IMR-90 (cell line): ENCODE results near the gene S100A13. TPM values are rescaled to one million over a fixed set of nuclear protein-coding genes. Genes with fewer than 3 reads are reported as not detected.

Source experiments
- ATAC-seq: fragments of 200-7000 bp; cut with Tn5 transposase; 2 replicates; pipeline ENCODE4 v1.9.1; 2020; ENCODE audit warnings: low read depth, mild to moderate bottlenecking, moderate library complexity
- BruUV-seq: library from RNA; stranded (reverse); fragments of 400-500 nt; replicated peaks from 2 replicates; lab custom pipeline; 2021; lab: Mats Ljungman, UMichigan
- CTCF ChIA-PET: fragments of 300-600 bp; formaldehyde crosslinking; extraction: SDS; loops from one replicate; lab custom pipeline; 2021; ENCODE audit warnings: antibody characterized with exemption; lab: Yijun Ruan, JAX
- POLR2A ChIA-PET: fragments of 300-600 bp; sonication (Branson Sonifier 250); formaldehyde crosslinking; loops from one replicate; lab custom pipeline; 2022; ENCODE audit warnings: antibody characterized with exemption; ENCODE audit not compliant: unreplicated experiment; lab: Charles Lee
- DNase-seq: peaks from one replicate; pipeline ENCODE4 v3.0.0; 2013
- H2AFZ ChIP-seq: replicated peaks from 2 replicates; pipeline ENCODE3; 2013; ENCODE audit warnings: low read length, mild to moderate bottlenecking; ENCODE audit not compliant: poor library complexity
- H2AK5ac ChIP-seq: 2 replicates; pipeline ENCODE4 v1.6.1; 2013; ENCODE audit warnings: low read depth, low read length, inconsistent platforms
- H2AK9ac ChIP-seq: replicated peaks from 2 replicates; pipeline ENCODE3; 2013; ENCODE audit warnings: mild to moderate bottlenecking, low read depth, low read length, moderate library complexity; ENCODE audit not compliant: poor library complexity
- H2BK120ac ChIP-seq: 2 replicates; pipeline ENCODE4 v1.6.1; 2013; ENCODE audit warnings: low read depth, low read length, inconsistent platforms
- H2BK15ac ChIP-seq: 3 replicates; pipeline ENCODE4 v1.6.1; 2013; ENCODE audit warnings: low read depth, low read length, inconsistent platforms
- H2BK20ac ChIP-seq: 2 replicates; pipeline ENCODE4 v1.6.1; 2013; ENCODE audit warnings: low read depth, mild to moderate bottlenecking, inconsistent platforms, low read length, moderate library complexity
- H2BK5ac ChIP-seq: 2 replicates; pipeline ENCODE4 v1.6.1; 2013; ENCODE audit warnings: mild to moderate bottlenecking, low read depth, low read length, inconsistent platforms; ENCODE audit not compliant: poor library complexity, severe bottlenecking
- H3K14ac ChIP-seq: replicated peaks from 2 replicates; pipeline ENCODE4 v1.6.1; 2013; ENCODE audit warnings: low read depth, low read length, inconsistent platforms
- H3K18ac ChIP-seq: 2 replicates; pipeline ENCODE4 v1.6.1; 2013; ENCODE audit warnings: low read depth, low read length, control low read depth
- H3K23ac ChIP-seq: 2 replicates; pipeline ENCODE4 v1.6.1; 2013; ENCODE audit warnings: low read depth, low read length, inconsistent platforms
- H3K27ac ChIP-seq: 2 replicates; pipeline ENCODE4 v1.5.1; 2013; ENCODE audit warnings: mild to moderate bottlenecking, control low read depth, low read length; ENCODE audit not compliant: insufficient read depth
- H3K27me3 ChIP-seq: 2 replicates; pipeline ENCODE4 v1.6.1; 2013; ENCODE audit warnings: low read length; ENCODE audit not compliant: control insufficient read depth, insufficient read depth
- H3K36me3 ChIP-seq: 2 replicates; pipeline ENCODE4 v1.6.1; 2013; ENCODE audit warnings: low read length, mixed read lengths; ENCODE audit not compliant: control insufficient read depth, insufficient read depth
- H3K4ac ChIP-seq: 2 replicates; pipeline ENCODE4 v1.6.1; 2013; ENCODE audit warnings: low read depth, low read length, inconsistent platforms
- H3K4me1 ChIP-seq: 2 replicates; pipeline ENCODE4 v1.6.1; 2013; ENCODE audit warnings: low read length, mixed read lengths; ENCODE audit not compliant: control insufficient read depth, insufficient read depth
- H3K4me2 ChIP-seq: 2 replicates; pipeline ENCODE4 v1.6.1; 2013; ENCODE audit warnings: low read depth, mild to moderate bottlenecking, control low read depth, low read length, moderate library complexity
- H3K4me3 ChIP-seq: 2 replicates; pipeline ENCODE4 v1.5.1; 2013; ENCODE audit warnings: low read depth, mild to moderate bottlenecking, control low read depth, low read length, moderate library complexity; ENCODE audit not compliant: insufficient read depth
- H3K56ac ChIP-seq: 2 replicates; pipeline ENCODE4 v1.6.1; 2013; ENCODE audit warnings: low read length, inconsistent platforms; ENCODE audit not compliant: insufficient read depth; ENCODE audit errors: extremely low read depth
- H3K79me1 ChIP-seq, 2 experiments: 2 replicates each; pipeline ENCODE4 v1.6.1; 2013; ENCODE audit warnings: low read length in 2 of 2, inconsistent platforms in 1 of 2, low read depth in 1 of 2
- H3K9ac ChIP-seq: 2 replicates; pipeline ENCODE4 v1.6.1; 2013; ENCODE audit warnings: low read depth, low read length, control low read depth
- H3K9me1 ChIP-seq: 2 replicates; pipeline ENCODE4 v1.6.1; 2013; ENCODE audit warnings: low read length, inconsistent platforms; ENCODE audit not compliant: insufficient read depth
- H3K9me3 ChIP-seq: 2 replicates; pipeline ENCODE4 v1.6.1; 2013; ENCODE audit warnings: low read length; ENCODE audit not compliant: control insufficient read depth, insufficient read depth
- H4K20me1 ChIP-seq: 2 replicates; pipeline ENCODE4 v1.6.1; 2013; ENCODE audit warnings: low read length, inconsistent platforms; ENCODE audit not compliant: insufficient read depth
- H4K5ac ChIP-seq: 2 replicates; pipeline ENCODE4 v1.6.1; 2013; ENCODE audit warnings: mild to moderate bottlenecking, low read depth, low read length, control low read depth
- H4K8ac ChIP-seq, 2 experiments: 2 replicates each; pipeline ENCODE4 v1.6.1; 2013; ENCODE audit warnings: low read depth in 2 of 2, low read length in 2 of 2, control low read depth in 1 of 2, inconsistent platforms in 1 of 2
- H4K91ac ChIP-seq: 2 replicates; pipeline ENCODE4 v1.6.1; 2013; ENCODE audit warnings: low read depth, low read length, inconsistent platforms; ENCODE audit not compliant: insufficient read depth
- BHLHE40 ChIP-seq: fragments of 150-350 bp; IDR thresholded peaks from 2 replicates; pipeline ENCODE4 v1.6.1; 2016; ENCODE audit warnings: mild to moderate bottlenecking, low read depth, low read length
- CHD1 ChIP-seq: IDR thresholded peaks from 2 replicates; pipeline ENCODE4 v1.6.1; 2012; ENCODE audit warnings: low read depth, low read length, improper control_type of control experiment
- CTCF ChIP-seq: conservative IDR thresholded peaks from 2 replicates; pipeline ENCODE4 v1.5.1; 2012; ENCODE audit warnings: mild to moderate bottlenecking, low read depth, low read length, improper control_type of control experiment
- MAFK ChIP-seq: IDR thresholded peaks from 2 replicates; pipeline ENCODE4 v1.6.1; 2012; ENCODE audit warnings: low read depth, low read length, improper control_type of control experiment
- MAZ ChIP-seq: IDR thresholded peaks from 2 replicates; pipeline ENCODE4 v1.6.1; 2012; ENCODE audit warnings: low read depth, mild to moderate bottlenecking, low read length, improper control_type of control experiment, moderate library complexity, borderline replicate concordance
- MXI1 ChIP-seq: IDR thresholded peaks from 2 replicates; pipeline ENCODE4 v1.6.1; 2012; ENCODE audit warnings: low read depth, mild to moderate bottlenecking, low read length, moderate library complexity, borderline replicate concordance
- RAD21 ChIP-seq: IDR thresholded peaks from 2 replicates; pipeline ENCODE4 v1.6.1; 2012; ENCODE audit warnings: low read length, improper control_type of control experiment
- RFX5 ChIP-seq: IDR thresholded peaks from 2 replicates; pipeline ENCODE4 v1.8.0; 2012; ENCODE audit warnings: low read depth, mild to moderate bottlenecking, low read length, moderate library complexity
- USF2 ChIP-seq: fragments of 150-350 bp; IDR thresholded peaks from 2 replicates; pipeline ENCODE4 v1.6.1; 2017; ENCODE audit warnings: mild to moderate bottlenecking, antibody characterized with exemption, low read length, low read depth
- WGBS, 2 experiments: methylation state at CpG; one replicate each; pipeline versions ENCODE4 v1.1.5 to v1.1.7; 2013; ENCODE audit warnings: missing lambda C conversion rate in 2 of 2; ENCODE audit not compliant: insufficient read length in 1 of 2; ENCODE audit errors: extremely low coverage in 2 of 2; 5-methylcytosine and 5-hydroxymethylcytosine counted together
- dilution Hi-C: fragments of 300-500 bp; cut with HindIII; formaldehyde crosslinking; loops from one replicate; pipeline ENCODE4 v1.14.3; 2018; ENCODE audit warnings: low sequenced_read_pairs; ENCODE audit not compliant: unreplicated experiment
- in situ Hi-C: fragments of 300-500 bp; cut with MboI; formaldehyde crosslinking; loops from 3 replicates; pipeline ENCODE4 v1.14.3; 2019; ENCODE audit warnings: low sequenced_read_pairs, inconsistent platforms, mixed read lengths
- intact Hi-C: fragments of 100-400 bp; cut with micrococcal nuclease; formaldehyde crosslinking; loops from 2 replicates; pipeline ENCODE4 v1.10.0; 2022
- polyA plus RNA-seq, 3 experiments: library from polyadenylated mRNA; depleted of rRNA; stranded (reverse); fragments of >200 nt; gene quantifications; 2 replicates each; pipeline ENCODE4 v1.2.3, GENCODE V29; 2012; ENCODE audit warnings: low replicate concordance in 1 of 3
- total RNA-seq: library from RNA; depleted of rRNA; stranded (reverse); fragments of >200 nt; gene quantifications from 2 replicates; pipeline ENCODE4 v1.2.3, GENCODE V29; 2012

S100A13 gene
- total and polyA plus RNA-seq, 2 of the 4 experiments (the other 2 are of a cell fraction): 122 to 468 TPM

- Histone ChIP-seq H2AK5ac (peak overlapping the region; percentile 58; the same call in 1 of the 2 replicates), H3K27ac (no peak overlapping the region), H4K8ac (peak overlapping the region in 1 of 2 experiments; percentile 50; a peak in 1 of 4 replicates), H3K36me3 (no peaks in the 10 kb centered on the region), H4K5ac (no peak overlapping the region), H3K18ac (no peak overlapping the region; the same call in 1 of the 2 replicates), H4K91ac (peak overlapping the region; percentile 73), H4K20me1 (no peaks in the 10 kb centered on the region), H3K4ac (peak overlapping the region; percentile 62), H3K27me3 (no peaks in the 10 kb centered on the region), H3K79me1 (no peaks in the 10 kb centered on the region), H3K23ac (no peak overlapping the region), H3K4me2 (no peak overlapping the region), H2BK5ac (no peak overlapping the region), H3K4me1 (peaks cover 15% of the 10 kb centered on the region), H3K9me1 (peaks cover 8% of the 10 kb centered on the region), H2BK120ac (peak overlapping the region; percentile 76), H2BK20ac (peak overlapping the region; percentile 6), H3K14ac (no peak overlapping the region), H3K9me3 (no peaks in the 10 kb centered on the region), H2AK9ac (peak overlapping the region; percentile 77), H3K9ac (no peak overlapping the region), H2BK15ac (0 out of 3 replicates have a peak overlapping the region, but pooled peaks have one; percentile 34), H3K4me3 (no peak overlapping the region), H3K56ac (no peak overlapping the region), H2AFZ (peak overlapping the region; percentile 61)
- in situ Hi-C loops (no loop called here), dilution Hi-C loops (no loop called here), intact Hi-C loops (no loop called here)
- ChIA-PET POLR2A (interaction anchor here (0.9 to 1.5 kb wide), 3 partner anchors 31 to 57 kb away, joined by 3 to 5 read pairs (median 5); partner anchors contain the start of gene CHTOP), CTCF (interaction anchor here (0.8 kb wide), 1 partner anchor 11 kb away, joined by 3 read pairs; no protein-coding TSS in a partner anchor)
- WGBS, 2 experiments: 68% methylated on average over 8 of the region's 9 CpGs; no CpG with 5 or more reads in 1 of the 2 experiments
- ATAC-seq: no peak
- TF ChIP-seq MAZ: no peak
- TF ChIP-seq MAFK: no peak
- no peak for TF ChIP-seq MXI1
- TF ChIP-seq RFX5: no peak
- TF ChIP-seq USF2: no peak
- TF ChIP-seq RAD21: no peak
- no peak for TF ChIP-seq BHLHE40
- TF ChIP-seq CTCF: no peak
- no peak for TF ChIP-seq CHD1
- no peak for DNase-seq
- no TSS peak for BruUV-seq
Observed at GRCh38 chr1:153577624-153578051, 49.7 kb downstream of the S100A13 start.
